ENCODE data around the gene UBQLN1.
"Not testable (repeated sequence)": the region's sequence is repeated elsewhere in the genome, so short reads cannot be mapped to it uniquely, and the experiment has no call there.

Gene UBQLN1

DNA sequence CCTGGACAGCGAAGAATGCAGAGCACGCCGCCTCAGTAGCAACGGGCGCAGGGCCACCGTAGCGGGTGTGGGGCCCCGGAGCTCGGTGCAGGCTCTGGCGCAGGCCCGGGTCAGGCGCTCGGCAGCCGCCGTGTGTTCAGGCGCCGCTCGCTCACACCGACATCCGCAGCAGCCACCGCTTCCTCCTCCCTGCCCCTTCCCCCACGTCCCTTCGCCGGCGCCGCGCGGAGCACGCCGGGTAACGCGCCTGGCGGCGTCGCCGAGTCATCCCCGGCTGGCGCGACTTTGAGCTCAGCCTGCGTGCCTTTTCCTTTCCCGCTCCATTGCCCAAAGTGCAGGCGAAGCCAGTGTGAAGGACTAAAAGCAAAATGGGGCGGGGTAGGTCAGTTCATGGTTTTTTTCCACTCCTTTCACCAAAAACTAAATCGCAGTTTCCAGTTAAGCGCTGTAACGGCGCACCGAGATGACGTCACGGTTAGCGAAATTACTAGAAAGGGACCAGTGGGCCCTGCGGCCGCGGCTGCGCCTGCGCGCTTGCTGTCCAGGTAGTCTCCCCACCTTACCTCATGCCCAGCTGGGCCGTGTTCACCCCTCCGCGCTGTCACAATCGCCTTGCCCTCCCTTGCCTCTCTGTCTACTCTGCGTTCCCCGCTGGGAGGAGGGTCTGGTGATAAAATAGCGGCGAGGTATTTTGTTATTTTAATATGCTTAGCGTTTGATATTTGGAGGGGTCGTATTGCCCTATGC lies at the start of gene UBQLN1:
Gene UBQLN1 (minus strand): TSS at position 191 of the 747 bp plus-strand sequence. CDS start 279 bp downstream, outside the sequence.
- peak; percentile 93 for DNase-seq (ENCODE audit: low spot score)

GRCh38 chr9:83754383-83754977 lies 46.7 kb upstream of the UBQLN1 start:
- DNase-seq (ENCODE audit: low spot score), result no peak

DNA sequence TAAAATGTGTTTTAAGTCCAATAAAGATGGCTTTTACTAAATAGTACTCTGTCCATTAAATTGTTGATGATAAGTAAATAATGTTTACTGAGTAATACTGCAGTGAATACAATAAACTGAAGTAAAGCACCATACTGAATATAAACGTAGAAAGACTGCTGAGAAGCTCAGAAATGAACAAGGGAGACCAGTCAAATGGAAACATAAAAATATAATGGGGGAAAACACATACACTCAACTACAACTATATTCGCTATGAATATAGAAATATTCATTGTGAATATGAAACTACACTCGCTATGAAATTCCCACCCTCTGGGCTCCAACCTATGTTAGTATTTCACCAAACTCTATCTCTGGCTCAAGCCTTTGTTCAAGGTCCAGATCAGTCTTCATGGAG lies 41.9 kb upstream of the UBQLN1 start:
- DNase-seq (ENCODE audit: low spot score), result no peak

DNA sequence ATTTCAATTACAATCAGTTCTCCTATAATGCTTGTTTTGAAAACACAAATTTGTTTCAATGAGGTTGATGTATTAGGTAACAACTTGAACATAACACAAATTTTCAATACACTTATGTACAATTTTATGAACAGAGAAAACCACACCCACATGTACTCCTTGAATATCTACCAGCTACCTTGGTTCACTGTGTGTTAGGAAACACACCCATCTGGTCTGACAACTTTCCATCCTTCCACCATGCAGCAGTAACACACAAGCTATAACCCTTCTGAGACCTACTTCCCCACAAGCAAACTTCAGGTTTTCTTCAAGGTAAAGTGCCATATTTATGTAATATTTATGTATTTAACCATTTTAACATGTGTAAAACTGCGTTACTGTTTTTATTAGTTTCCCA lies 36.4 kb upstream of the UBQLN1 start:
- no peak for DNase-seq (ENCODE audit: low spot score)

- no peak for DNase-seq (ENCODE audit: low spot score)
Measured at GRCh38 chr9:83733739-83734138, 26.0 kb upstream of the UBQLN1 start.

GRCh38 chr9:83728591-83729368 lies 21.0 kb upstream of the UBQLN1 start:
- not testable (repeated sequence) for DNase-seq (ENCODE audit: low spot score)

DNA sequence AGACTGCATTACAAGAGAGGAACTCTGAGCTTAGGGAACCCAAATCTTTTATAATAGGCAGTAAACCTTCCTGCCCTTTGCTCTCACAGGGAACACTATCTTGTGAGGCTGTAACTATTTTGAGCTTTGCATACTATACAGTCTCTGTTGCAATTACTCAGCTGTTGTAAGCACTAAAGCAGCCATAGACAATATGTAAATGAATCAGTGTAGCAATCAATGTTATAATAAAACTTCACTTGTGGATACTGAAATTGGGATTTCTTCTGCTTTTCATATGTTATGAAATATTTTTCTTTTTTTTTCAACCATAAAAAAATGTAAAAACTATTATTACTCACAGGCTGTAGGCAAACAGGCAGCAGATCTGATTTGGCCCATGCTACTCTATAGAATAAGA lies 16.7 kb upstream of the UBQLN1 start:
- DNase-seq (ENCODE audit: low spot score), result no peak

DNA sequence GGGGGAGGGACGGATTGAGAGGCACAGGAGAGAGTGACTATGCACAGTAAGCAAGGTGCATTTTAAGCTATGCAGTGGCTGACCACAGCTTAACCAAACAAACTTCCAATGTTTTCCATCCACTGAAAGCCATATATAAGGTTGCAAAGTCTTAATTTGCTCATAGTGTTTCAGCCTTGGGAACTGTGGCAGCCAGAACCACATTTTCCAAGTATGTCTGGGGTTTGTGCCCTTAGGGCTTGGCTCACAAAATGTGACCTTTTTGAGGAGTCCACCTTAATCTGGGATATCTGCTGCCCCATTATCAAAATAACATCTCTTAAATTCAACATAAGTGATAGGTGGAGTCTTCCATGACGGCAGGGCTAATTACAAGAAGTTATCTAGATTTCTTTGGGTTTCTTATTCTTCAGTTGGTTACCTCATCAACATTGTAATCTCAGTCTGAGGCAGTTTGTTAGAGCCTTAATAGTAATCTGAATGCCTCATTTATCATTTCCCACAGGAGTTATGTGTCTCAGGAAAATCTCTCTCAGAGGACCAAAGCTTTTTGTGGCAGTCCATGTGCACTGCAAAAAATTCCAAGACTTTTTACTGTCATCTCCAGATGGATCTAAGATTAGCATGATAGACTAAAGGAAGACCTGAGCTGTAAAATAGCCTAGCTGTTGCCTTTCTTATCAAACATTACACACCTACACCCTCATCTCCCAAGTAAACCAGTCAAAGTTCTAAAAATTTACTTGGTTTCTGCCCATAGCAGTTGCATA lies 15.2 kb upstream of the UBQLN1 start:
- DNase-seq (ENCODE audit: low spot score), result no peak

DNA sequence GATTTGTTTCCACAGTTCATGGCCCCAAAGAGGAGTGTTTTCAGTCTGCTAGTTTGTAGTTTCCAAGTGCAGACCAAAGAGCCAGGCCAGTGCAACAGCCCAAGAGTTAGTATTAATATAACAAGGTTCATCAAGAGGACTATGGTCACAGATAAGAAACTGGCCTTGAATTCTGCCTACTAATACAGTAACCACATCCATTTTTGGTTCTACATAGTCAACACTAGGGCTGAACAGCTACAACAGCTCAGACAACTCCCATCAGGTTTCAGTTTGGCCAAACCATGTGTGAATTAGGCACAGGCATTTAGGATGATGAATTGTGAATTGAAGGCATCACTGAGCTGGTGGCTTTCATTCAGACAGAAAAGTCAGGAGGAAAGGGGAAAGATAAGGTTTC lies 13.8 kb upstream of the UBQLN1 start:
- DNase-seq (ENCODE audit: low spot score), result no peak

- DNase-seq (ENCODE audit: low spot score), result no peak
Measured at GRCh38 chr9:83715794-83716193, 8.0 kb upstream of the UBQLN1 start.

GRCh38 chr9:83715221-83715620 lies 7.5 kb upstream of the UBQLN1 start:
- no peak for DNase-seq (ENCODE audit: low spot score)

- DNase-seq (ENCODE audit: low spot score), result no peak
Measured at GRCh38 chr9:83714329-83714728, 6.6 kb upstream of the UBQLN1 start.

- peak; percentile 67 for DNase-seq (ENCODE audit: low spot score)
Measured at GRCh38 chr9:83708515-83709158, 879 bp upstream of the UBQLN1 start.

GRCh38 chr9:83707518-83707767 lies 315 bp downstream of the UBQLN1 start:
- DNase-seq (ENCODE audit: low spot score), result peak; percentile 75

DNA sequence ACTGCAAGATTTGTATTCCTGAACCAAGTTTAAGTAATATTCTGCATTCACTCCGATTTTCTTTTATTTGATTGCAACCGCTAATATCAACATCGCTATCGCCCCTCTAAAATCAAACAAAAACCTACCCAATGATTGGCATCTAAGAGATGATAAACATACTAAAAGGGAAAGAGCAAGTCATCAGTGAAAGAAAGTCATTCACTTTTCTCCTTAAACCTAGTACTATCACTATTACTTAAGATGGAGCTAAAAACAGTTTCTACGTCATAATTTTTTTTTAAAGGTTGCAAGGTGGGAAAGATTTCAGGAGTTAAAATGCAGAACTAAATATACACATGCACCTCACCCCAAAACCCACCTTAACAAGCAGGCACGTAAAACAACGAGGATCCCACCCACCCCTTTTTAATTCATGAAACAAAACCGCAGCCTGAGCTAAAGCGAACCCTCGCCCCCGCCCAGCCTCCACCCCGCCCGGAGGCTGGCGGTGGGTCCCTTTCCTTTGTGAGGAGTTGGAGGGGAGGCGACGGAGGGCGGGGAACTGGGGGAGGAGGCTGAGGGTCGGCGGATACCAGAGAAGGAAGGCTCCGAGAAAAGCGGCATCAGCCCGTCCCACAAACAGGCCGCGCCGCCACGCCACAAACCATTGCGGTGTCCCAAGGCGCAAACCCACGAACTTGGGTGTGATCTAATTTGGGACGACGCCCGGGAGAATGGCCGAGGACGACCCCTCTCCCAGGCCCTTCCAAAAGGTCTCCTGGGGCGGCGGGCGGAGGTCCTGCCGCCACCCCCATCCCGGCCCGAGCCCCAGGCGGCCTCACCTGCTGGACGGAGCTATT lies 861 bp downstream of the UBQLN1 start:
- DNase-seq (ENCODE audit: low spot score), result peak; percentile 6

- not testable (repeated sequence) for DNase-seq (ENCODE audit: low spot score)
Measured at GRCh38 chr9:83705219-83705651, 2.5 kb downstream of the UBQLN1 start.

DNA sequence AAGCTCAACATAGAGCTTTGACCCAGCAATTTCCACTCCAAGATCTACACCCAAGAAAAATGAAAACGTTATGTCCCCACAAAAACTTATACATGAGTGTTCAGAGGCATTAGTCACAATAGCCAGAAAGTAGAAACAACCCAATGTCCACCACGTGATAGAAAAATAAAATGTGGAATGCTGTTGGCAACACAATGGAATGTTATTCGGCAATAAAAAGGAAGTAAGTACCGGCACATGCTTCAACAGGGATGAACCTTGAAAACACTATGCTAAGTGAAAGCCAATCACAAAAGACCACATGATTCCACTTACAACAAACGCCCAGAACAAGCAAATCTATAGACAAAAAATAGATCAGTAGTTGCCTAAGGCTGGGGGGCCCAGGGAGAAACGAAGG lies 6.0 kb downstream of the UBQLN1 start:
- no peak for DNase-seq (ENCODE audit: low spot score)

DNA sequence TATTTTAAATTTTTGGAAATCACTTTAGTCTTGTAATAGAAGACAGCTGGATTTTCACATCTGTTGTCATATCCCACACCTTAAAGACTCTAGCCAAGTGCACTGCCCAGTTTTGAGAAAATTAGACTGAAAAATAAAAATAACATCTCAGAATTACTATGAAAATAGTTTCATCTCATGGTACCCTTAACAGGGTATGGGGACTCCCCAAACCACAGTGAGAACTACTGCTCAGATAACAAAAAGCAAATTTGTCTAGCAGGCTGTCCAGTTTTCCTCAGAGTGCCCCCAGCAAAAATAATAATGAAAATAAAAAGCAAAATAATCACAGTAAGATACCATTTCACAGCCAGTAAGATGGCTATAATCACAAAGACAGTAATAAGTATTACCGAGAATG lies 6.5 kb downstream of the UBQLN1 start:
- no peak for DNase-seq (ENCODE audit: low spot score)

GRCh38 chr9:83699615-83700014 lies 8.1 kb downstream of the UBQLN1 start:
- DNase-seq (ENCODE audit: low spot score), result no peak

GRCh38 chr9:83698976-83699585 lies 8.7 kb downstream of the UBQLN1 start:
- DNase-seq (ENCODE audit: low spot score), result no peak

DNA sequence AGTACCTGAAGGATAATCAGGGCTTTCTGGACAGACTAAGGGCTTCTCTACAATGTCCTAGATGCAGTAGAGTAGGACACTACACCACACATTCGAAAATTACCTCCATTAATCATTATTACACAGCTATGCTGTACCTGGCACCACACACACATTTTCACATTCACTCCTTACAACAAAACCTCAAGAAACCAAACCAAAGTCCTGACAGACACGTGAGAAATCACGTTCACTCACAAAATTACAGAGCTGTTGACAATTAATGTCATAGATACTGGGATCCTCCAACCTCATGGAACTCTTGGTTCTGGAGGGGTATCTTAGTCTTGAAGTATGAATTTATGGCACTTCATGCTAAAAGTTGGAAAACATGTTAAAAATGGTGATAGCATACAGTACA lies 16.3 kb downstream of the UBQLN1 start:
- no peak for DNase-seq (ENCODE audit: low spot score)

All from SW480 (cell line).